Neural progenitor cell (in vitro differentiated cells): ENCODE measurements around the gene CEP89. TPM values are rescaled to one million over a fixed set of nuclear protein-coding genes. Genes with fewer than 3 reads are reported as not detected.

Experiments
- DNase-seq: peaks from one replicate; pipeline ENCODE4 v3.0.0-alpha.2; 2016; ENCODE audit warnings: low spot score
- H2AFZ ChIP-seq: fragments of 200-600 bp; sonication (generic); replicated peaks from 2 replicates; pipeline ENCODE4 v1.6.1; 2016; ENCODE audit warnings: antibody characterized with exemption
- H3F3A ChIP-seq: fragments of 200-600 bp; sonication (generic); 2 replicates; pipeline ENCODE4 v1.6.1; 2016; ENCODE audit warnings: antibody characterized with exemption, low read depth
- H3K27ac ChIP-seq: fragments of 200-600 bp; sonication (generic); 2 replicates; pipeline ENCODE4 v1.5.1; 2016; ENCODE audit warnings: mild to moderate bottlenecking
- H3K27me3 ChIP-seq: fragments of 200-600 bp; sonication (generic); 2 replicates; pipeline ENCODE4 v1.6.1; 2016; ENCODE audit warnings: mild to moderate bottlenecking, moderate library complexity
- H3K36me3 ChIP-seq: fragments of 200-600 bp; sonication (generic); 2 replicates; pipeline ENCODE4 v1.5.1; 2016
- H3K4me1 ChIP-seq: fragments of 200-600 bp; sonication (generic); 2 replicates; pipeline ENCODE4 v1.6.1; 2016; ENCODE audit warnings: mixed run types
- H3K4me2 ChIP-seq: fragments of 200-600 bp; sonication (generic); 2 replicates; pipeline ENCODE4 v1.6.1; 2016
- H3K4me3 ChIP-seq: fragments of 200-600 bp; sonication (generic); 2 replicates; pipeline ENCODE4 v1.5.1; 2016
- H3K79me2 ChIP-seq: fragments of 200-600 bp; sonication (generic); 2 replicates; pipeline ENCODE4 v1.6.1; 2016; ENCODE audit warnings: low read depth
- H3K9ac ChIP-seq: fragments of 200-600 bp; sonication (generic); 2 replicates; pipeline ENCODE4 v1.6.1; 2016
- H3K9me3 ChIP-seq: fragments of 200-600 bp; sonication (generic); 2 replicates; pipeline ENCODE4 v1.5.1; 2016; ENCODE audit warnings: low read depth
- H4K20me1 ChIP-seq: fragments of 200-600 bp; sonication (generic); 2 replicates; pipeline ENCODE4 v1.6.1; 2016; ENCODE audit warnings: low read depth
- H3K27ac Mint-ChIP-seq: 3 replicates; pipeline ENCODE4 v1.8.0; 2021; ENCODE audit warnings: mixed read lengths
- H3K27me3 Mint-ChIP-seq: 2 replicates; pipeline ENCODE4 v1.8.0; 2022; ENCODE audit warnings: low read depth, mild to moderate bottlenecking, inconsistent platforms, moderate library complexity, mixed read lengths; ENCODE audit not compliant: insufficient read depth
- H3K36me3 Mint-ChIP-seq: 3 replicates; pipeline ENCODE4 v1.8.0; 2021; ENCODE audit warnings: mixed read lengths
- H3K4me1 Mint-ChIP-seq: 3 replicates; pipeline ENCODE4 v1.8.0; 2021; ENCODE audit warnings: mixed read lengths
- H3K4me3 Mint-ChIP-seq: 3 replicates; pipeline ENCODE4 v1.8.0; 2021; ENCODE audit warnings: mild to moderate bottlenecking, moderate library complexity, mixed read lengths
- H3K9me3 Mint-ChIP-seq: 3 replicates; pipeline ENCODE4 v1.8.0; 2020; ENCODE audit warnings: mixed read lengths
- CTCF ChIP-seq: fragments of 200-600 bp; sonication (generic); IDR thresholded peaks from 2 replicates; pipeline ENCODE4 v1.5.1; 2017; ENCODE audit warnings: antibody characterized with exemption, mild to moderate bottlenecking
- EZH2 ChIP-seq: fragments of 200-600 bp; sonication (generic); IDR thresholded peaks from 2 replicates; pipeline ENCODE4 v1.6.1; 2017; ENCODE audit warnings: antibody characterized with exemption, mild to moderate bottlenecking, moderate library complexity
- EZH2phosphoT487 ChIP-seq: fragments of 200-600 bp; sonication (generic); IDR thresholded peaks from 2 replicates; pipeline ENCODE4 v1.6.1; 2017; ENCODE audit warnings: antibody characterized with exemption
- total RNA-seq: library from RNA; depleted of rRNA; stranded (reverse); fragments of >200 nt; gene quantifications from 2 replicates; pipeline ENCODE4 v1.2.3, GENCODE V29; 2015; ENCODE audit warnings: low replicate concordance

The CEP89 gene
- total RNA-seq, 1 donor from 2014 or later = 26.1 TPM

GRCh38 chr19:32911467-32911866, 60.3 kb downstream of the CEP89 start:
- DNase-seq = no peak
- Mint-ChIP-seq H3K36me3 (peaks cover 33% of the 10 kb centered on the region), H3K4me3 (no peak overlapping the region), H3K4me1 (no peaks in the 10 kb centered on the region), H3K9me3 (no peaks in the 10 kb centered on the region), H3K27ac (no peak overlapping the region), H3K27me3 (peaks cover 2% of the 10 kb centered on the region)
- Histone ChIP-seq H3K27me3 (no peaks in the 10 kb centered on the region), H3K9me3 (no peaks in the 10 kb centered on the region), H3K4me3 (no peak overlapping the region), H3K36me3 (no peaks in the 10 kb centered on the region), H4K20me1 (no peaks in the 10 kb centered on the region), H3K27ac (no peak overlapping the region), H3K9ac (no peak overlapping the region), H3F3A (no peaks in the 10 kb centered on the region), H3K79me2 (no peaks in the 10 kb centered on the region), H2AFZ (no peak overlapping the region), H3K4me1 (no peaks in the 10 kb centered on the region), H3K4me2 (no peak overlapping the region)
- TF ChIP-seq EZH2 (no peak), CTCF (no peak), EZH2phosphoT487 (no peak)

- Mint-ChIP-seq H3K36me3 (peaks cover 38% of the 10 kb centered on the region), H3K27me3 (peaks cover 2% of the 10 kb centered on the region), H3K27ac (no peak overlapping the region), H3K4me1 (no peaks in the 10 kb centered on the region), H3K9me3 (no peaks in the 10 kb centered on the region), H3K4me3 (no peak overlapping the region)
- Histone ChIP-seq H3K4me2 (no peak overlapping the region), H3K4me3 (no peak overlapping the region), H3K9me3 (no peaks in the 10 kb centered on the region), H3K27me3 (no peaks in the 10 kb centered on the region), H3K9ac (no peak overlapping the region), H3K36me3 (no peaks in the 10 kb centered on the region), H4K20me1 (no peaks in the 10 kb centered on the region), H2AFZ (no peak overlapping the region), H3F3A (no peaks in the 10 kb centered on the region), H3K79me2 (no peaks in the 10 kb centered on the region), H3K4me1 (no peaks in the 10 kb centered on the region), H3K27ac (no peak overlapping the region)
- DNase-seq = no peak
- TF ChIP-seq EZH2 (no peak), EZH2phosphoT487 (no peak), CTCF (no peak)
Measured at GRCh38 chr19:32910874-32911273, 60.9 kb downstream of the CEP89 start.

- Histone ChIP-seq H3K4me3 (no peak overlapping the region), H3K4me2 (no peak overlapping the region), H4K20me1 (no peaks in the 10 kb centered on the region), H3K9me3 (no peaks in the 10 kb centered on the region), H2AFZ (no peak overlapping the region), H3K27ac (no peak overlapping the region), H3K4me1 (no peaks in the 10 kb centered on the region), H3K36me3 (no peaks in the 10 kb centered on the region), H3K9ac (no peak overlapping the region), H3K79me2 (no peaks in the 10 kb centered on the region), H3F3A (no peaks in the 10 kb centered on the region), H3K27me3 (no peaks in the 10 kb centered on the region)
- DNase-seq = no peak
- TF ChIP-seq CTCF (no peak), EZH2 (no peak), EZH2phosphoT487 (no peak)
- H3K36me3 Mint-ChIP-seq = peaks cover 38% of the 10 kb centered on the region
- H3K9me3 Mint-ChIP-seq = no peaks in the 10 kb centered on the region
- no peak overlapping the region for H3K4me3 Mint-ChIP-seq
- no peak overlapping the region for H3K27ac Mint-ChIP-seq
- H3K4me1 Mint-ChIP-seq = no peaks in the 10 kb centered on the region
- H3K27me3 Mint-ChIP-seq = peaks cover 2% of the 10 kb centered on the region
Measured at GRCh38 chr19:32910094-32910493, 61.7 kb downstream of the CEP89 start.
